DMS114 treated with DMSO at 0.1 percent for 48 hours (cell line): ENCODE measurements around the gene SAFB2.
"Not testable (repeated sequence)": the region's sequence is repeated elsewhere in the genome, so short reads cannot be mapped to it uniquely, and the experiment has no call there.

Source experiments
- DNase-seq: peaks from one replicate; lab custom pipeline; 2025; ENCODE audit not compliant: unreplicated experiment; lab: John Stamatoyannopoulos, UW

SAFB2 gene

GRCh38 chr19:5608766-5609165 lies 13.8 kb downstream of the SAFB2 start:
- DNase-seq: not testable (repeated sequence)

GRCh38 chr19:5608291-5608690 lies 14.3 kb downstream of the SAFB2 start:
- DNase-seq: no peak

- no peak for DNase-seq
Observed at GRCh38 chr19:5607318-5608275, 15.0 kb downstream of the SAFB2 start.

- no peak for DNase-seq
Observed at GRCh38 chr19:5605362-5605761, 17.2 kb downstream of the SAFB2 start.

- no peak for DNase-seq
Observed at GRCh38 chr19:5603626-5604025, 18.9 kb downstream of the SAFB2 start.

DNA sequence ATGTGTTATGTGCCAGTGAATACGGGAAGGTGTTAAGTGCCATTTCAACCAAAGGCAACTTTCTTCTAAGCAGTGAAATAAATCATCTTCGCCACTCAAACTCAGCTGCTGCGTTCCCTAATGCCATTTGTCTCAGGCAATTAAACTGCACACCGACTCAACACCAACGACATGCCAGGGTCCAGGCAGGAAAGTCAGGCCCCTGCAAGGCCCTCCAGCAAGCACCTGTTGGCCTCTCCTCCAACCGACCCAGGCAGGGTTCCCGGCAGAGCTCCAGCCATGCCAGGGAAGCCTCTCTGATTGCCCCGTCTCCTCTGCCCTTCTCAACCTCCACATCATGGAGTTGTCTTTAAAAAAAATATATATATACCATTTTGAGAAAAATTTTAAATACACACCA lies 21.8 kb downstream of the SAFB2 start:
- no peak for DNase-seq

DNA sequence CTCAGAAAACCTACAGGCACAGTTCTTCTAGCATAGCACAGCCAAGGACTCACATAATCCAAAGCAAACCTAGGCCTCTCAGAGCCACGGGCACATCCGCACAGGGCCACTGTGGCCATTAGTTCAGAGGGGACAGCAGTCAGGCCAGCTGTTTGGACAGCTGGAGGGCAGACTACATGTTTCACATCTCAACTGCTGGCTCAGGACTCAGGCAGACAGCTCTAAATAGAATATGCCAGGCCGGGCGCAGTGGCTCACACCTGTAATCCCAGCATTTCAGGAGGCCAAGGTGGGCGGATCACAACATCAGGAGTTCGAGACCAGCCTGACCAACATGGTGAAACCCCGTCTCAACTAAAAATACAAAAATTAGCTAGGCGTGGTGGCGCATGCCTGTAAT lies 26.8 kb downstream of the SAFB2 start:
- DNase-seq: no peak

DNA sequence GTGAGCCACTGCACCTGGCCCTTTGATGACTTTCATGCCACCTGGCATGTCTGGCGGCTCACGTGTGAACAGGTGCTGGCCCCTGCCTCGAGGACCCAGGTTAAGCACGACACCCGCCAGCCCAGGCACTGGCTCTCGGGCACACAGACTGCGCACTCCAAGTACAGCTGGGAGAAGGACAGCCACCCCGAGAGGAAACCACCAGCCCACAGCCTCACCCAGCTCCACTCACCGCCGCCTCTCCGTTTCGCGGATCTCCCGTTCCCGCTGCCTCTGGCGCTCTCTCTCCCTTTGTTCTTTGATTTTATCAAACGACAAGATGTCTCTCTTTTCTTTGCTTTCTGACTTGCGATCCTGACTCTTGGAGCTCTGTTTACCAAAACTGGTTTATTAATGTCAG lies 27.4 kb downstream of the SAFB2 start:
- no peak for DNase-seq

DNA sequence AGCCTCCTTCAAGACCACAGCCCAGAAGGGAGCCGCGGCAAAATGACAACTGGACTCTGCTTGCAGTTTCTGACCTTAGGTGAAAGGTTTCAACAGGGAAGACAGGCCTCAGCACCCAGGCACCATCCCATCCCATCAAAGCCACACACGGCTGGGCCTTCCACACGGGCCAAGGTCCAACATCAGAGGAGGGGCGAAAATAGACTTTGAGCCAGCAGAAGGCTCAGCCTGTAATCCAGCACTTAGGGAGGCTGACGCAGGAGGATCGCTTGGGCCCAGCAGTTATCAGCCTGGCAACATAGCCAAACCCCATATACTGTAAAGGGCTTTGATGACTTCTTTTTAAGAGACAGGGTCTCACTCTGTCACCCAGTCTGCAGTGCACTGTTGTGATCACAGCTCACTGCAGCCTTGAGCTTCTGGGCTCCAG lies 28.0 kb downstream of the SAFB2 start:
- no peak for DNase-seq

GRCh38 chr19:5593343-5594255 lies 29.0 kb downstream of the SAFB2 start:
- no peak for DNase-seq

GRCh38 chr19:5592531-5593342 lies 29.8 kb downstream of the SAFB2 start:
- no peak for DNase-seq

DNA sequence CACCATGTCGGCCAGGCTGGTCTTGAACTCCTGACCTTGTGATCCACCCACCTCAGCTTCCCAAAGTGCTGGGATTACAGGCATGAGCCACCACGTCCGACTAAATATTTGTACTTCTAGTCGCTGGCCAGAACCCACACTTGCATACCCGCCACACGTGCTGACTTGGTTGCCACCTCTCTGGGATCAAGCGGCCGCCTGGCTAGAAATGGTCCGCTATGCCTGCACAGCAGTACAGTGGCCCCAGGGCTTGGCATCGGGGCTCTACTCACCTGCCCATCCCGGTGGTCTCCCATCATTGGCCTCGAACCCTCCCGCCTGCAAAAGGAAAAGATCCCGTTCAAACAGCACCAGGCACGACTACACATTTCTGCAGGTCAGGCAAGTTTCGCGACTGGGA lies 31.1 kb downstream of the SAFB2 start:
- no peak for DNase-seq

DNA sequence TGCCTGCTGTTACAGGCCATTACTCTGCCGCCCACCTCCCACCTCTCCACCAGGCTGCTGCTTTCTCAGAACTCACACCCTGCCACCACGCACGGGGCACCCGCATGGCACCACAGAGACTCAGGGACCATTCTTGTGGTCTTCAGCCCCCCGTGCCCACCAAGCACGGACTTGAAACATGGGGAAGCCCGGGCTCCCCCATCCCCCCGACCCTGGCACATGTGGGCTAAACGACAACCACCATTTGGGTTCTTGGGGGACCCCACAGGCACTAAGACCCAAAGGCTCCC lies 31.8 kb downstream of the SAFB2 start:
- DNase-seq: no peak

DNA sequence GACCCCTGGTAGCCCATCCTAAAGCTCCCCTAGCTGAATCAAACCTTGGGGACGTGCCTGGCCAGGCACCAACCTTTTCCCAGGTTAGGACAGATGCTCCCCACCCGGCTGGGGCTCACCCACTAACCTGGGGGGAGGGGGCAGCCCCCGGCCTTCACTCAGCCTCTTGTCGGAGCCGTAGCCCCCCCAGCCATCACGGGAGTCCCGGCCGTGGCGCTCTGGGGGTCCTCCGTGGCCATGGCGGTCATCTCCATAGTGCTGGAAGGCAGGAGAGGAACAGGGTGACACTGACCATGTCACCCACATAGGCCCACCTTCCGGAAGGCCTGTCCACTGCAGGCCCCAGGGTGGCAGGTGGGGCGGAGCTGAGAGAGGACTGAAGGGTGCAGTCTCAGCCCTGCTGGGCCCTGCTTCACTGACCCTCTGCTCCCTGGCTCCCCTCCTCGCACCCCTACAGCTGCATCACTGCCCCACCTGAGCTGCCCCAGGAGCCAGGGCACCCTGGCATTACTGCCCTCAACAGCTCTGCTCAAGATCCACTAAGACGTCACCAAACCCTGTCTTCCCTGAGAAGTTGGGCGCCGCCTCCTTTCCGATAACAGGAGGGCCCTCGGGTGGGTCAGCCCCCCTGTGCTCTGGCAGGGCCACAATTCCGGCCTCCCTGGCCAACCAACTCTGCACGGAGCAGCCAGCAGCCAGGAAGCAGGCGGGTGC lies 32.3 kb downstream of the SAFB2 start:
- no peak for DNase-seq

- no peak for DNase-seq
Observed at GRCh38 chr19:5588906-5589676, 33.5 kb downstream of the SAFB2 start.

- no peak for DNase-seq
Observed at GRCh38 chr19:5588441-5588840, 34.1 kb downstream of the SAFB2 start.

- no peak for DNase-seq
Observed at GRCh38 chr19:5587661-5588060, 34.9 kb downstream of the SAFB2 start.

- DNase-seq: no peak
Observed at GRCh38 chr19:5587071-5587455, 35.5 kb downstream of the SAFB2 start.

DNA sequence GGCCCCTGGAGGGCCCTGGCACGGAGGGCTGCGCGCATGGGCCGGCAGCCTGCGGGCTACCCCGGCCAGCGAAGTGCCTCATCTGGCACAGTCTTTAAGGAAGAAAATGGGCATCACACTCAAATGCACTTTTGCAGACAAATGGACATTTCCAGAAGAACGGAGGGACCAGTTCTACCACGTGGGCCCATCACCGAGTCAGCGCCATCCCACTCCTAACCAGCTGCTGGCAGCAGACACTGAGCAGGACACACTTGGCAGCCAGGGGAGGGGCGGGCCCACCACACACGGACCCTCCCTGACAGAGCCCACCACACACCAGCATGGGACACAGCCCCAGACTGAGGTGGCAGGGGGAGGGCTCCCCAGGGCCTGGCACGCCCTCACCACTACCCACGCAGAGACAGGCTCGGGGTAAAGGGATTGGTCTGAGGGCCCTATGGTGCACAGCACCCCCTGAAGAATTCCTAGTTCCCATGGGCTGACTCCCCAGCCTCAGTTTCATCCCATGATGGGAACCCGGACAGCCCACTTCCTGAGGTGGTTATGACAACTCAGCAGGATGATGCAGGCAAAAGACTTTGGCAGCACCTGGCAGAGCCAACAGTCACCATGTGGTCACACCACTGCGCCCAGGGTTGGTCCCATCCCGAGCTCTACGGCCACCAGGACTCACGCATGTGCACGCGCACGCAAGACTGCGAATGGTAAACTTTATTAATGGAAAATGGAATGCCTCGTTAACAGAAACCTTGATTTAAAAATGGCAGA lies 36.1 kb downstream of the SAFB2 start:
- DNase-seq: no peak
